Liver (tissue), 9 donors: Measurements from ENCODE around the gene ZSCAN5A. TPM values are rescaled to one million over a fixed set of nuclear protein-coding genes. Genes with fewer than 3 reads are reported as not detected.
"Not testable (repeated sequence)": the region's sequence is repeated elsewhere in the genome, so short reads cannot be mapped to it uniquely, and the experiment has no call there.

Experiments
- DNase-seq: peaks from one replicate; pipeline ENCODE4 v3.0.0-alpha.2; 2017; ENCODE audit warnings: low spot score
- H3K27ac ChIP-seq, 2 donors: one replicate each; pipeline ENCODE4 v1.7.0; 2013; ENCODE audit warnings: inconsistent platforms in 2 of 2, low read length in 2 of 2, control low read depth in 1 of 2, low read depth in 1 of 2, mild to moderate bottlenecking in 1 of 2
- H3K27me3 ChIP-seq, 4 donors: one replicate each; pipeline versions ENCODE4 v1.6.1 to v1.7.0; 2013; ENCODE audit warnings: low read length in 3 of 4, inconsistent platforms in 1 of 4, mild to moderate bottlenecking in 1 of 4, moderate library complexity in 1 of 4; ENCODE audit not compliant: control insufficient read depth in 4 of 4, insufficient read depth in 4 of 4
- H3K36me3 ChIP-seq, 4 donors: one replicate each; pipeline versions ENCODE4 v1.6.1 to v1.7.0; 2013; ENCODE audit warnings: low read length in 3 of 4, mild to moderate bottlenecking in 3 of 4, low read depth in 1 of 4, moderate library complexity in 1 of 4; ENCODE audit not compliant: control insufficient read depth in 4 of 4, insufficient read depth in 3 of 4
- H3K4me1 ChIP-seq, 4 donors: one replicate each; pipeline versions ENCODE4 v1.6.1 to v1.7.0; 2013; ENCODE audit warnings: low read length in 3 of 4, mild to moderate bottlenecking in 3 of 4, moderate library complexity in 1 of 4; ENCODE audit not compliant: control insufficient read depth in 4 of 4, insufficient read depth in 4 of 4
- H3K4me3 ChIP-seq, 3 donors: one replicate each; pipeline versions ENCODE4 v1.6.1 to v1.7.0; 2013; ENCODE audit warnings: low read length in 3 of 3, control low read depth in 1 of 3, low read depth in 1 of 3, mild to moderate bottlenecking in 1 of 3
- H3K9ac ChIP-seq, 2 donors: one replicate each; pipeline ENCODE4 v1.7.0; 2013; ENCODE audit warnings: low read length in 2 of 2, mild to moderate bottlenecking in 2 of 2, moderate library complexity in 2 of 2, control low read depth in 1 of 2, low read depth in 1 of 2
- H3K9me3 ChIP-seq, 4 donors: one replicate each; pipeline versions ENCODE4 v1.6.1 to v1.7.0; 2013; ENCODE audit warnings: low read length in 3 of 4; ENCODE audit not compliant: control insufficient read depth in 4 of 4
- EGR1 ChIP-seq, 2 donors: IDR thresholded peaks; 2 replicates each; pipeline ENCODE4 v1.6.1; 2016 to 2018; ENCODE audit warnings: antibody characterized with exemption in 2 of 2, low read depth in 2 of 2
- FOXA1 ChIP-seq: IDR thresholded peaks from 2 replicates; pipeline ENCODE4 v1.6.1; 2016; ENCODE audit warnings: antibody characterized with exemption
- FOXA2 ChIP-seq: IDR thresholded peaks from 2 replicates; pipeline ENCODE4 v1.6.1; 2016; ENCODE audit warnings: antibody characterized with exemption
- GABPA ChIP-seq, 2 donors: IDR thresholded peaks in 1 of 2; conservative IDR thresholded peaks in 1 of 2; 2 replicates each; pipeline ENCODE4 v1.6.1; 2016; ENCODE audit warnings: antibody characterized with exemption in 2 of 2, mild to moderate bottlenecking in 1 of 2, moderate library complexity in 1 of 2
- HNF4A ChIP-seq, 2 donors: conservative IDR thresholded peaks; 2 replicates each; pipeline ENCODE4 v1.6.1; 2016; ENCODE audit warnings: antibody characterized with exemption in 2 of 2, mild to moderate bottlenecking in 2 of 2
- RAD21 ChIP-seq, 2 donors: IDR thresholded peaks; 2 replicates each; pipeline ENCODE4 v1.6.1; 2016; ENCODE audit warnings: antibody characterized with exemption in 2 of 2, mild to moderate bottlenecking in 2 of 2
- RXRA ChIP-seq, 2 donors: IDR thresholded peaks; 2 replicates each; pipeline ENCODE4 v1.6.1; 2017 to 2018; ENCODE audit warnings: antibody characterized with exemption in 2 of 2, mild to moderate bottlenecking in 1 of 2
- TAF1 ChIP-seq: conservative IDR thresholded peaks from 2 replicates; pipeline ENCODE4 v1.6.1; 2016; ENCODE audit warnings: antibody characterized with exemption, mild to moderate bottlenecking
- WGBS: extraction: QIAGEN DNeasy Blood & Tissue Kit; methylation state at CpG from one replicate; pipeline ENCODE4 v1.1.7; 2013; 5-methylcytosine and 5-hydroxymethylcytosine counted together
- polyA plus RNA-seq, 2 donors: library from polyadenylated mRNA; stranded (reverse) in 1 of 2; unstranded in 1 of 2; fragments of 200-250 nt in 1 of 2; fragments of >200 nt in 1 of 2; fragmentation: Nextera tagmentation in 1 of 2; extraction: Ambion mirVana in 1 of 2; gene quantifications; one replicate each; pipeline versions ENCODE4 v1.2.1 to v1.2.3, GENCODE V29; 2013 to 2015
- total RNA-seq, 2 donors: library from RNA; depleted of rRNA; stranded (reverse); fragments of >200 nt; gene quantifications; one replicate each; pipeline ENCODE4 v1.2.3, GENCODE V29; 2014
- TF ChIP-seq, protein P1 (sequence below): fragments of 150-350 bp; IDR thresholded peaks from 2 replicates; pipeline ENCODE4 v1.5.1; 2017; ENCODE audit warnings: improper control_type of control experiment, low read depth, low read length; ENCODE audit not compliant: missing input control
- TF ChIP-seq, protein P2 (sequence below): IDR thresholded peaks from 2 replicates; pipeline ENCODE4 v1.6.1; 2016; ENCODE audit warnings: antibody characterized with exemption
- TF ChIP-seq, protein P3 (sequence below): IDR thresholded peaks from 2 replicates; pipeline ENCODE4 v1.6.1; 2016; ENCODE audit warnings: antibody characterized with exemption
- TF ChIP-seq, protein P4 (sequence below): IDR thresholded peaks from 2 replicates; pipeline ENCODE4 v1.6.1; 2016; ENCODE audit warnings: antibody characterized with exemption, mild to moderate bottlenecking
- donor health status: healthy.
- donor health status: healthy.
- donor health status: healthy.
- donor health status: healthy.
- donor health status: healthy.

The ZSCAN5A gene
- total and polyA plus RNA-seq, 4 donors: 2.2 to 9.6 (median 5.0) TPM

DNA sequence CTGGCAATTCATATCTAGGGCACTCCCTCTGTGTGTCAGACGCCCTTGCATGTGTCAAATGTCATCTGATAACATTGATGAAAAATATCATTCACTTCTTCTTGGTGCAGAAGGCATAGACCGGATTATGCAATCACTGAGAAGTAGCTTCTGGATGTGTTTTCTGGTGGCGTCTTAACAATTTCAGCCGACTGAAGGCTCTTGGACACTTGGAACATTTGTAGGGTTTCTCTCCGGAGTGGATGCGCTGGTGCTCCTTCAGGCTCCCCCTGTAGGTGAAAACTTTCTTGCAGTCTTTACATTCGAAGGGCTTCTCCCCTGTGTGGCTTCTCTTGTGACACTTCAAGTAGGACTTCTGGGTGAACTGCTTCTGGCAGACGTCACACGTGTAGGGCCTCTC lies 93.2 kb downstream of the ZSCAN5A start:
- H3K27me3 ChIP-seq, DNase-seq, H3K9ac ChIP-seq, H3K9me3 ChIP-seq, H3K4me3 ChIP-seq, H3K27ac ChIP-seq, H3K36me3 ChIP-seq: not testable (repeated sequence)
- H3K4me1 ChIP-seq: peaks cover 3 to 12% (median 7%) of the 10 kb centered on the region in 4 donors
- 77% methylated on average over 9 of the region's 9 CpGs for WGBS
- TF ChIP-seq, protein P1, sequence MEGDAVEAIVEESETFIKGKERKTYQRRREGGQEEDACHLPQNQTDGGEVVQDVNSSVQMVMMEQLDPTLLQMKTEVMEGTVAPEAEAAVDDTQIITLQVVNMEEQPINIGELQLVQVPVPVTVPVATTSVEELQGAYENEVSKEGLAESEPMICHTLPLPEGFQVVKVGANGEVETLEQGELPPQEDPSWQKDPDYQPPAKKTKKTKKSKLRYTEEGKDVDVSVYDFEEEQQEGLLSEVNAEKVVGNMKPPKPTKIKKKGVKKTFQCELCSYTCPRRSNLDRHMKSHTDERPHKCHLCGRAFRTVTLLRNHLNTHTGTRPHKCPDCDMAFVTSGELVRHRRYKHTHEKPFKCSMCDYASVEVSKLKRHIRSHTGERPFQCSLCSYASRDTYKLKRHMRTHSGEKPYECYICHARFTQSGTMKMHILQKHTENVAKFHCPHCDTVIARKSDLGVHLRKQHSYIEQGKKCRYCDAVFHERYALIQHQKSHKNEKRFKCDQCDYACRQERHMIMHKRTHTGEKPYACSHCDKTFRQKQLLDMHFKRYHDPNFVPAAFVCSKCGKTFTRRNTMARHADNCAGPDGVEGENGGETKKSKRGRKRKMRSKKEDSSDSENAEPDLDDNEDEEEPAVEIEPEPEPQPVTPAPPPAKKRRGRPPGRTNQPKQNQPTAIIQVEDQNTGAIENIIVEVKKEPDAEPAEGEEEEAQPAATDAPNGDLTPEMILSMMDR: peak; percentile 4
- peak; percentile 32 to 48 for TF ChIP-seq RAD21 (IDR thresholded peaks at IDR 0.05)

DNA sequence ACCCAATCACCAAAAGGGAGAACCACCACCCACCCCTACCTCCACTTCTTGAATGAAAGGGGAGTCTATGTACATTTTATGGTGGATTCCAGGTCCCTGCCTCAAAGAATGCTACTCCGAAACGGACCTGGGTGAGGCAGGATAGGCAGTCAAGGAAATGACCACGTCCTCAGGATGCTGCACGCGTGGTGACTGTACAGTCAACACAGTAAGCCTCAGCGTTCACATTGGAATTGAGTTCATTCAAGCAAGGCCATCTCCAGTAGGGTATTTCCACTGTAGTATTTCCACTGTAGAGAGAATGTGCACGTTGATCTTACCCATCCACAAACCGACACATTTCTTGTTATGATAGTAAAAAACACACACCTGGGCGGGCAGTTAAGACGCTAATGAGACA lies 95.7 kb downstream of the ZSCAN5A start:
- Histone ChIP-seq H3K4me3 (no peak overlapping the region), H3K9me3 (no peaks in the 10 kb centered on the region), H3K36me3 (peaks cover 0 to 4% (median 2%) of the 10 kb centered on the region in 4 donors), H3K9ac (no peak overlapping the region), H3K27me3 (no peaks in the 10 kb centered on the region), H3K27ac (no peak overlapping the region), H3K4me1 (peaks cover 3 to 12% (median 7%) of the 10 kb centered on the region in 4 donors)
- no peak for TF ChIP-seq FOXA2
- no peak for TF ChIP-seq HNF4A (conservative IDR thresholded peaks at IDR 0.05)
- TF ChIP-seq, protein P2, sequence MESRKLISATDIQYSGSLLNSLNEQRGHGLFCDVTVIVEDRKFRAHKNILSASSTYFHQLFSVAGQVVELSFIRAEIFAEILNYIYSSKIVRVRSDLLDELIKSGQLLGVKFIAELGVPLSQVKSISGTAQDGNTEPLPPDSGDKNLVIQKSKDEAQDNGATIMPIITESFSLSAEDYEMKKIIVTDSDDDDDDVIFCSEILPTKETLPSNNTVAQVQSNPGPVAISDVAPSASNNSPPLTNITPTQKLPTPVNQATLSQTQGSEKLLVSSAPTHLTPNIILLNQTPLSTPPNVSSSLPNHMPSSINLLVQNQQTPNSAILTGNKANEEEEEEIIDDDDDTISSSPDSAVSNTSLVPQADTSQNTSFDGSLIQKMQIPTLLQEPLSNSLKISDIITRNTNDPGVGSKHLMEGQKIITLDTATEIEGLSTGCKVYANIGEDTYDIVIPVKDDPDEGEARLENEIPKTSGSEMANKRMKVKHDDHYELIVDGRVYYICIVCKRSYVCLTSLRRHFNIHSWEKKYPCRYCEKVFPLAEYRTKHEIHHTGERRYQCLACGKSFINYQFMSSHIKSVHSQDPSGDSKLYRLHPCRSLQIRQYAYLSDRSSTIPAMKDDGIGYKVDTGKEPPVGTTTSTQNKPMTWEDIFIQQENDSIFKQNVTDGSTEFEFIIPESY: no peak
- DNase-seq: no peak
- WGBS: 89% methylated on average over 10 of the region's 10 CpGs

DNA sequence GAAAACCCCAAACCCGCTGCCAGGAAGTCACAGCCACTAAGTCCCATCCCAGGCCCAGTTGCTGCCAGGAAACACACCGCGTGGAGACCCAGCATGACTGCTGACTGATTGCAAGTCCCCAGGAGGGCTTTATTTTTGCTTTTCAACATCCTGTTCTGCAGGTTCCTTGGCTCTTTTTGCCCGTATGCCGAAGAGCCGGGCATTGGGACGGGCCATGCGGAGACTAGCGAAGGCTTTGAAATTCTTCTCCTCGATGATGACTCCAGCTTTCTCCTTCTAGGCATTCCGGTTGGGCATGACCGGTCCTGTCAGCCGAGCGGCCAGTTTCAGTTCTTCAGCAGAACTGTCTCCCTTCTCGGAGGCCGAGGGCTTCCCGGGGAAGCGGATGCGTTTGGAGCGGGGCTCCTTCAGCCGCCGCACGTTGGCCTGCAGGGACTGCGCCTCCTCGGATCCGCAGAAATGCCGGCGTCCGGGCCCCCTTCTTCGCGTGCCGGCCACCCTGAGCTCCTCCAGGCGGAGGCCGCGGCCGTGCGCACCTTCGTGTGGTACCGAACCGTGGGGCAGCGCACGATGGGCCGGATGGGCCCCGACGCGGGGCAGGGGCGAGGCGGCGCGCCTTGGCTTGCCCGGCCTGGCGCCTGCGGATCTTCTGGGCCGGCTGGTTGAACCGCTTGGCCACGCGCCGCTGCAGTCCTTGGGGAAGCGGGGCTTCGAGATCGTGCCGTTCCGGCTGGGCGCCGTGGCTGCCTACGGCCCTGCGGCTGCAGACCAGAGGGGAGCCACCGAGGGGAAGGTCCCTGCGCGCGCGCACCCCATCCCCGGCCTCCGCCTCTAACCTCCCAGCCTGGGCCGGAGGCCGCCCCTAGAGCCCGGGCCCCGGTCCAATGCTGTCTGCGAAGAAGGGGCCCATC lies 97.3 kb downstream of the ZSCAN5A start:
- no peak overlapping the region for H3K27ac ChIP-seq
- no peaks in the 10 kb centered on the region for H3K9me3 ChIP-seq
- H3K27me3 ChIP-seq: no peaks in the 10 kb centered on the region
- TF ChIP-seq RAD21 (IDR thresholded peaks at IDR 0.05) (no peak), TAF1 (no peak), FOXA1 (no peak), HNF4A (conservative IDR thresholded peaks at IDR 0.05) (no peak), GABPA (IDR thresholded peaks at IDR 0.05 in 1 of 2, conservative IDR thresholded peaks at IDR 0.05 in 1 of 2) (no peak), RXRA (IDR thresholded peaks at IDR 0.05) (no peak), EGR1 (IDR thresholded peaks at IDR 0.05; ENCODE audit: low read depth in 2 of 2) (no peak)
- TF ChIP-seq, protein P3, sequence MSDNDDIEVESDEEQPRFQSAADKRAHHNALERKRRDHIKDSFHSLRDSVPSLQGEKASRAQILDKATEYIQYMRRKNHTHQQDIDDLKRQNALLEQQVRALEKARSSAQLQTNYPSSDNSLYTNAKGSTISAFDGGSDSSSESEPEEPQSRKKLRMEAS: no peak
- TF ChIP-seq, protein P4, sequence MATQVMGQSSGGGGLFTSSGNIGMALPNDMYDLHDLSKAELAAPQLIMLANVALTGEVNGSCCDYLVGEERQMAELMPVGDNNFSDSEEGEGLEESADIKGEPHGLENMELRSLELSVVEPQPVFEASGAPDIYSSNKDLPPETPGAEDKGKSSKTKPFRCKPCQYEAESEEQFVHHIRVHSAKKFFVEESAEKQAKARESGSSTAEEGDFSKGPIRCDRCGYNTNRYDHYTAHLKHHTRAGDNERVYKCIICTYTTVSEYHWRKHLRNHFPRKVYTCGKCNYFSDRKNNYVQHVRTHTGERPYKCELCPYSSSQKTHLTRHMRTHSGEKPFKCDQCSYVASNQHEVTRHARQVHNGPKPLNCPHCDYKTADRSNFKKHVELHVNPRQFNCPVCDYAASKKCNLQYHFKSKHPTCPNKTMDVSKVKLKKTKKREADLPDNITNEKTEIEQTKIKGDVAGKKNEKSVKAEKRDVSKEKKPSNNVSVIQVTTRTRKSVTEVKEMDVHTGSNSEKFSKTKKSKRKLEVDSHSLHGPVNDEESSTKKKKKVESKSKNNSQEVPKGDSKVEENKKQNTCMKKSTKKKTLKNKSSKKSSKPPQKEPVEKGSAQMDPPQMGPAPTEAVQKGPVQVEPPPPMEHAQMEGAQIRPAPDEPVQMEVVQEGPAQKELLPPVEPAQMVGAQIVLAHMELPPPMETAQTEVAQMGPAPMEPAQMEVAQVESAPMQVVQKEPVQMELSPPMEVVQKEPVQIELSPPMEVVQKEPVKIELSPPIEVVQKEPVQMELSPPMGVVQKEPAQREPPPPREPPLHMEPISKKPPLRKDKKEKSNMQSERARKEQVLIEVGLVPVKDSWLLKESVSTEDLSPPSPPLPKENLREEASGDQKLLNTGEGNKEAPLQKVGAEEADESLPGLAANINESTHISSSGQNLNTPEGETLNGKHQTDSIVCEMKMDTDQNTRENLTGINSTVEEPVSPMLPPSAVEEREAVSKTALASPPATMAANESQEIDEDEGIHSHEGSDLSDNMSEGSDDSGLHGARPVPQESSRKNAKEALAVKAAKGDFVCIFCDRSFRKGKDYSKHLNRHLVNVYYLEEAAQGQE: no peak
- WGBS: 12% methylated on average over 79 of the region's 79 CpGs
- peaks cover 3 to 12% (median 7%) of the 10 kb centered on the region in 4 donors for H3K4me1 ChIP-seq
- H3K4me3 ChIP-seq: peak overlapping the region in 2 of 3 donors; percentile 47 to 55
- H3K9ac ChIP-seq: peak overlapping the region in 1 of 2 donors; percentile 41
- H3K36me3 ChIP-seq: peaks cover 0 to 4% (median 0%) of the 10 kb centered on the region in 4 donors
- no peak for DNase-seq
